ENCODE measurements around the gene VAMP3.

Gene VAMP3

GRCh38 chr1:7770997-7771822 lies at the start of gene VAMP3:
TSS of gene VAMP3 (plus strand) at chr1:7771296. CDS start at chr1:7771384, 88 bp downstream.
- DNase-seq = peak; percentile 73

DNA sequence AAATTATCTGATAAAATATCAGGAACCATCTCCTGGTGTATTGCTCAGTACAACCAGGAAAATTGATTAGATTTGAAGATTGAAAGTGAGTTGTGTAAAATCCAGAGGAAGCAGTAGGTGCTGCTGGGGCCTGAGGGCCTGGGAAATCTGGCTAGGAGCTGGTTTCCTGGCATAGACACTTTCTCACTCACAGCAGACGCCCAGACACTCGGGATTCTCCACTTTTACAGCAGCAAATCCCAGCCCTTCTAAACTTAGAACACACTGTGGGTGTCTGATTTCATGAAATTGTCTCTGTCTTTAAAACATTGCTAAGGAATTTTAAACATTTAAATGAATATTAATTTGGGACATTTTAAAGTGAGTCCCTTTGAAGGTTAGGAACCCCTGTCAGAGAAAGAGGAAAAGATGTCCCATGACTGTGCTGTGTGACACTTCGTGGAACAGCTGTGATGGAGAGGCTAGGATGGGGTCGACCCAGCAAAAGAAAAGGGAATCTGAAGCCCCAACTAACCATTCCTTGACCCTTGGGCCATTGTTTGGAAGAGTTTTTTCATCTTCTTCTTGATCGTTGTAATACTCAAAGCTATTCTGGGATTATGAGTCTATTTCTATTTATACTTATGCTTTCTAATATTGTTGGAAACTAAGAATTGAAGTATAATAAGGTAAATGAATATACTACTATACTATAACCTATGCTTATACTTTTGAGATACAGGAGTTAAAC lies 49.0 kb upstream of the VAMP3 start:
- no peak for DNase-seq

DNA sequence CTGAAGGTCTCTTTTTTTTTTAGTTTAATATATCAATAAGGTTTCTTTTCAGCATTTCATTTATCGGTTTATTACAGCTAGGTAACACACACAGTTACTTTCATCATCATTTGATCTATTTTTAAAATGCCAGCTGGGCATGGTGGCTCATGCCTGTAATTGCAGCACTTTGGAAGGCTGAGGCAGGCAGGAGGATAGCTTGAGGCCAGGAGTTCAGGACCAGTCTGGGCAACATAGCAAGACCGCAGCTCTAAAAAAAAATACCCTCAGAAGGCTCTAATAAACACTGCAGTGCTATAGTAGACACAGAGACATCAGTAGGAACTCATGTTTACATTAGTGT lies 48.5 kb upstream of the VAMP3 start:
- DNase-seq = no peak

- no peak for DNase-seq
Measured at GRCh38 chr1:7726623-7727022, 44.5 kb upstream of the VAMP3 start.

GRCh38 chr1:7727809-7728471 lies 43.2 kb upstream of the VAMP3 start:
- DNase-seq = no peak

DNA sequence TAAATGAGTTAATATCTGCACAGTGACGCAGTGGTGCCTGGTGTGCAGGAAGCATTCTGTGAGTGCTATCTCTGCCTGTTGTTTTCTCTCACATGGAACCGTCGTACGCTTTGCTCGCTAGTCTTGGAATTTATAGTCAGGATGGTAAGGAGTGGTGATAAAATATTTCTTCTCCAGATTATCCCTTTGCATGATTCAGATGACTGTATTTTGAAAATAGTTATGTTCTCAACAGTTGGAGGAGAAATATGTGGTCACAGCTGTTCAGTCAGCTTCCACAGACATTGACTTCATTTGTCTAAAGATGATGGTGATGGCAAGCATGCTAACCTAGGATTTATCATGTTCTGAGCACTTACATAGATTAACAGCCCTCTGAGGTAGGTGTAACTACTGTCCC lies 41.3 kb upstream of the VAMP3 start:
- no peak for DNase-seq

DNA sequence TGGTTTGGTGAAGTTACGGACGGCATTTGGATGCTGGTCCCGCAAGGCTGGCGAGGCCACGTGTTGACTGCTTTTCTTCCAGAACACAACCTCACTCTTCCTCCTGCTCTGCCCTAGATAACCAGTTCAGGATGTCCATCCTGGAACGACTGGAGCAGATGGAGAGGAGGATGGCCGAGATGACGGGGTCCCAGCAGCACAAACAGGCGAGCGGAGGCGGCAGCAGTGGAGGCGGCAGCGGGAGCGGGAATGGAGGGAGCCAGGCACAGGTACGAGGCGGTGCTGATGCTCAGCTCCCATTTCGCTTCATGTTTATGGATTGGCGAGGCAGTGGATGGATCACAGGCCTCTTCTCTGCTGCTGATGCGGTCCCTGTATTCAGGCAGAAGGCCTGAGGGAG lies 38.8 kb upstream of the VAMP3 start:
- DNase-seq = no peak

GRCh38 chr1:7733276-7733675 lies 37.8 kb upstream of the VAMP3 start:
- no peak for DNase-seq

GRCh38 chr1:7738044-7738443 lies 33.1 kb upstream of the VAMP3 start:
- DNase-seq = no peak

- DNase-seq = no peak
Measured at GRCh38 chr1:7743346-7743745, 27.8 kb upstream of the VAMP3 start.

GRCh38 chr1:7744882-7745281 lies 26.2 kb upstream of the VAMP3 start:
- no peak for DNase-seq

DNA sequence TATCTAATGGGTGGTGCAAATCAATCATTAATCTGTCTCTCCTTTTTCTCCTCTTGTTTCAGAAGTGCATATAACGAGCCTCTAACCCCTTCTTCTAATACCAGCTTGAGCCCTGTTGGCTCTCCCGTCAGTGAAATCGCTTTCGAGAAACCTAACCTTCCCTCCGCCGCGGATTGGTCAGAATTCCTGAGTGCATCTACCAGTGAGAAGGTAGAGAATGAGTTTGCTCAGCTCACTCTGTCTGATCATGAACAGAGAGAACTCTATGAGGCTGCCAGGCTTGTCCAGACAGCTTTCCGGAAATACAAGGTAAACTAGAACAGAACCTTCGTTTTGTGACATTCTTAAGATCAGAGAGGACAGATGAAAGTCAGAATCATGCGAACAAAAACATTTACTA lies 25.3 kb upstream of the VAMP3 start:
- DNase-seq = no peak

- no peak for DNase-seq
Measured at GRCh38 chr1:7747605-7748004, 23.5 kb upstream of the VAMP3 start.

DNA sequence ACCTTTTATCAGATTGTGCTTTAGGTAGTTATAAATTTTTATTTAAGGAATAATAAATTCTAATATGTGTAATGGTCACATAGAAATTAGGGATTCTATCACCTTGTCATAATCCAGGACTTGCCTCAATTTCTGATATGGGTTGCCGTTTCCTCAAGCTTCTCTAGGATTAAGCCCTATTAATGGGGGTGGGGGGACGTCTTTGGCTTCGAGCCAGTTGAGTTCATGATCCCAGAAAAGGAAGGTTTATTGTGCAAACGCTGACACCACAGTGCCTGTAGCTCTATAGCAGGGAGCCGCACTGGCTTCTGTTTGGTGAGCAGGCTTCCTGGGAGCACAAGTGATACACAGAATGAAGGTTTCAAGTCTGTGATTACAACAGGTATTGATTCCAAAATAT lies 22.0 kb upstream of the VAMP3 start:
- no peak for DNase-seq

- no peak for DNase-seq
Measured at GRCh38 chr1:7751174-7751573, 19.9 kb upstream of the VAMP3 start.

DNA sequence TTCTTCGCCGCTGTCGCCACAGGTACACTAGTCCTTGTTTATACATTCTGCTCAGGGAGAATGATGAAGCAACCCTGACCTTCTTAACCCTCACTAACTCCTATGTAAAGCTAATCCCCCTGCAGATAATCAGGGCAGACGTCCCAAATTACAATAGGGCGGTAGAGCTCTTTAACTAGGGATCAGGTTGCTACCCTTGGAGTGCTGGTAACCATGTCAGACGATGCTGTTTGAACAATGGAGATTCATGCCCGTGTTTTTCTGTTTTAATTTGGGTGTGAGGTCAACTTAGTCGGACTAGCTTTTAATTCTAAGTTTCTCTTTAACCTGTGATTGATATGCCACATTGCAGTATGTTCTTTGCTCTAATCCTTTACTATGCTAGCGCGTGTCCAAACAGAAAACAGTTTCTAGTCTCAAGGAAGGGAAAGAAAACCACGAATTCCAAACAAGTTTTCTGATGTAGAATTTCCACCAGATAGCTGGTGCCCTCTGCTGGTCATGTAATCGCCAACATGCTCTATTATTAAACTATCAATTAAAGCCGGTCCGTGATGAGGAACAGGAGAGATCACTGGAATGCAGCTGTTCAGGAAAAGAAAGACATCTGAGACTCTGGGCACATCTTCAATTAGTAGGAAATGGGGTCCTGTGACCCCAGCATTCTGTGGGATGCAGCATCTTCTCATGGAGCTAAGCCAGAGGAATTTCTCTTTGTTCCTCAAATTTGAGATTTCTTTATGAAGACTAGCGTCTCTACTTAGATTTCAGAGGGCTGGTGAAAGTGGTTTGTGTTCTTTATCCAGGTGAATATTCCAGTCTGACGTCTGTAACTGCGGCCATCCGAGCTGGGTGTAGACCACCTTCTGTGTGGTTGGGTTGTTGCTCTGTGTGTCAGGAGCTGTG lies 18.3 kb upstream of the VAMP3 start:
- no peak for DNase-seq

DNA sequence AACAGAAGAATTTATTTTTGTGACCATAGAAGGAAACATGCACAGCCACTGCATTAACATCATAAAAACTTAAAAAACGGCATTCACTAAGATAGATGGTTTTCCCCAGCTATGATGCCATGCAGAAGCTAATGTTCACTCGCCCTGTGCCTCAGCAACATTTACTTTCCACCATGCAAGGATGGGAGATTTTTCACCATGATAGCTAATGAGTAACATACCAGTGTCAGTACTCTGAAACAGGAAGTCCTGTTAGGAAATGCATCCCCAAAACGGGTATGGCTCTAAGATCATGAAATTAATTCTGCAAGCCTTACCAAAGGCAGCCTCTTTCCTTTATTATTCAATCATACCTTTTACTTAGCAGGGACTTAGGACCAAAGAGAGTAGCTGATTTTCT lies 17.5 kb upstream of the VAMP3 start:
- no peak for DNase-seq

GRCh38 chr1:7754234-7754633 lies 16.9 kb upstream of the VAMP3 start:
- DNase-seq = no peak

DNA sequence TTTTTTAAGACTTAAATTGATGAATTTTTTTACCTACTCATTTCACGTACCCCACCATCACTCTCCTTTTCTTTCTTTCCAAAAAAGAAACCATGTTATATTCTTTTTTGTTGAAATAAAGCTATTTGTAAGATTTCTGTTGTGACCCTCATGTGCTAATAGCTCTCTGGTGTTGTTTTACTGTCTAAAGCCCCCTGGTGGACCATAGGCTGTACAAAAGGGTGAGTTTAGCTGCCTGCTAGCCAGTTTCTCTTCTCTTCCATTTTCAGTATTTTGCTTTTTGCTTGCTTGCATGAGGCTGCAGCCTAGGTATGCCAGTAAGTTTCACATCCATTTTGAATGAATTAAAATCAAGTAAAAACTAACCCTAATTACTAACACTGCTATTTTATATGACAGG lies 15.6 kb upstream of the VAMP3 start:
- DNase-seq = no peak

- no peak for DNase-seq
Measured at GRCh38 chr1:7760245-7760644, 10.9 kb upstream of the VAMP3 start.

DNA sequence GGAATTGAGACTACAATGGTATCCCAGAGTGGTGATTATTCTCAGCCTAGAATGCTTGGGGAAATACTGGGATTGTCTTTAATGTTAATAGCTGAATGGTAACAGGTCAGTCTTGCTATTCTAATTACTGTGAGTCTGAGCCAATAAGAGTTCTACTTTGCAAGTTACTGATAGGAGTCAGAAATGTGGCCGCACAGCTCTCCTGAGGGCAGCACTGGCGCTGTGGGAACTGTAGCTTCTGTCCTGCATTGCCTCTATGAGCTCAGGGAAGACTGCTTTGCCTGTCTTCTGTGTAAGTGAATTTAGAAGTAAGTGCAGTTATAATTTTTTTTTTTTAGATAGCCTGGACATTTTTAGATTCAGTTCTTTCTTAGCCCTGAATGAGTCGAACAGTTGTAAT lies 10.0 kb upstream of the VAMP3 start:
- no peak for DNase-seq

DNA sequence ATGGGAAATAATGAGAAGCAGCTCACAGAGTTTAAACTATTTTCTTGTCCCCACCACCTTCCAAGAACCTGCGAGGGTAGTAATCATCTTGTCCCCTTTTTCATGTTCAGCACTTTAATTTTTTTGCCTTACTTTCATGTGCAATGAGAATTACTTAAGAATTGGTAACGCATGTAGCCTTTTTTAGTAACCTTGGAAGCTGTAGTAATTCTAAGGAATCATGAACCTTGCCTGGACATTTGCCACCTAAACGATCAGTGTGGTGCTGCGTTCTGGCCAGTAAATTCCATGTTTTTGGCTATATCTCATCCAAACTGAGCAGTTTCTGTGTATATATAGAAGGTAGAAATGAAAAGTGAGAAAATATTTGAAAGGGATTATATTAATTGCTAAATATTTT lies 3.9 kb upstream of the VAMP3 start:
- DNase-seq = no peak

- no peak for DNase-seq
Measured at GRCh38 chr1:7768583-7768982, 2.5 kb upstream of the VAMP3 start.
